ENCODE measurements around the gene TNFAIP8L2.

DNA sequence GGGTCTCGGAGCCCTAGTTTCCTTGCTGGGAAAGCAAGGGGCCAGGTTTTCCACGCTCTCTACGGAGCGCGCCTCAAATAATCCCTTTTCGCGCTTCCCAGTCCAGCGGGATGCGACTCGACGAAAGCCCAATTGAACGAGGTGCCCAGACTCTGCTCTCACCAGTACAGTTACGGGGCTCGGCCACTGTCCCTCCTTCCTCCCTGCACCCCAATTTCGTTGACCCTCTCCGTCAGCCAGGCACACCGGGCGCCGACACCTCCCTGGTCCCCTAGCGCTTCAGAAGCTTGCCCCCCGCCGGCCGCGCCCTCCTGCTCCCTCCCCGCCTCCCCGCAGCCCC, 10.4 kb upstream of the TNFAIP8L2 start:
- TF ChIP-seq CTCF (IDR thresholded peaks at IDR 0.05) (no peak), EP300 (IDR thresholded peaks at IDR 0.05) (no peak), POLR2A (IDR thresholded peaks at IDR 0.05) (no peak), POLR2AphosphoS5 (IDR thresholded peaks at IDR 0.05) (no peak)

Measured in stomach (tissue), 4 donors.